Suprapubic skin (tissue), 4 donors: Measurements from ENCODE around the gene NEBL. TPM values are rescaled to one million over a fixed set of nuclear protein-coding genes. Genes with fewer than 3 reads are reported as not detected.

Experiments used
- DNase-seq, 2 donors: peaks; one replicate each; pipeline ENCODE4 v3.0.0-alpha.2; 2019; ENCODE audit warnings: low spot score in 2 of 2
- H3K27ac ChIP-seq: fragments of 200-600 bp; sonication (generic); one replicate; pipeline ENCODE4 v1.5.1; 2019
- H3K27me3 ChIP-seq: fragments of 200-600 bp; sonication (generic); one replicate; pipeline ENCODE4 v1.5.1; 2019
- H3K36me3 ChIP-seq: fragments of 200-600 bp; sonication (generic); one replicate; pipeline ENCODE4 v1.5.1; 2019
- H3K4me1 ChIP-seq: fragments of 200-600 bp; sonication (generic); one replicate; pipeline ENCODE4 v1.5.1; 2019
- H3K4me3 ChIP-seq: fragments of 200-600 bp; sonication (generic); one replicate; pipeline ENCODE4 v1.5.1; 2019; ENCODE audit warnings: mild to moderate bottlenecking
- H3K9me3 ChIP-seq: fragments of 200-600 bp; sonication (generic); one replicate; pipeline ENCODE4 v1.5.1; 2019
- EP300 ChIP-seq: sonication (generic); formaldehyde crosslinking; IDR thresholded peaks from one replicate; pipeline ENCODE4 v1.6.1; 2017; ENCODE audit warnings: antibody characterized with exemption
- POLR2A ChIP-seq, 2 donors: fragments of 450-650 bp; IDR thresholded peaks; one replicate each; pipeline ENCODE4 v1.6.1; 2017; ENCODE audit warnings: antibody characterized with exemption in 2 of 2, mild to moderate bottlenecking in 2 of 2, moderate library complexity in 2 of 2
- POLR2AphosphoS5 ChIP-seq, 3 donors: sonication (generic); formaldehyde crosslinking; IDR thresholded peaks; one replicate each; pipeline ENCODE4 v1.6.1; 2017; ENCODE audit warnings: antibody characterized with exemption in 3 of 3
- WGBS: methylation state at CpG from one replicate; pipeline ENCODE4 v1.1.5; 2018; 5-methylcytosine and 5-hydroxymethylcytosine counted together
- total RNA-seq, 4 donors: library from RNA; depleted of rRNA; stranded (reverse); fragments of >200 nt; gene quantifications; one replicate each; pipeline ENCODE4 v1.1.0, GENCODE V29; 2016
- TF ChIP-seq, protein P1 (sequence below), 2 donors: fragments of 200-600 bp in 1 of 2; fragments of 450-650 bp in 1 of 2; sonication (generic) in 1 of 2; IDR thresholded peaks; one replicate each; pipeline ENCODE4 v1.5.1; 2016 to 2019; ENCODE audit warnings: antibody characterized with exemption in 2 of 2, mild to moderate bottlenecking in 1 of 2, moderate library complexity in 1 of 2

The NEBL gene
- total RNA-seq, 4 donors from 2014 or later, result 49.9 to 86.4 (median 70.5) TPM

DNA sequence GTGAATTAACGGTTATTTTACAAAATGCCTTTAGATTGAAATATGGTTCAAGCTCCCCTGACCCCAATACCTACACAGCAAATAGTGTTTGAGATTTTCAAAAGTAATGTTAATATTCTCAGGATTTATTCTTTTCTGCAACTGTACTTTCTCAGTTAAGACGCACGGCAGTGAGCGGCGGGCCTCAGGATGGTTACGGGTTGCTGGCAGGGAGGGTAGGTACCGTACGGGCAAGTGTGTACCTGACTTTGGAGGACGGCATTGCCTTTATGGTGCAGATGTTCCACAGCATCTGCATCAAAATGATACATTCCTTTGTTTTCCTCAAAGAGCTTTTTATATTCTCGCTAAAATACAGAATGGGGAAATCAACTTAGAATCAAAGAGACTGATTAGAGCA is 44.8 kb downstream of the NEBL start:
- Histone ChIP-seq H3K4me3 (no peak overlapping the region), H3K27me3 (no peaks in the 10 kb centered on the region), H3K27ac (no peak overlapping the region), H3K9me3 (no peaks in the 10 kb centered on the region), H3K4me1 (no peaks in the 10 kb centered on the region), H3K36me3 (no peaks in the 10 kb centered on the region)
- TF ChIP-seq, protein P1, sequence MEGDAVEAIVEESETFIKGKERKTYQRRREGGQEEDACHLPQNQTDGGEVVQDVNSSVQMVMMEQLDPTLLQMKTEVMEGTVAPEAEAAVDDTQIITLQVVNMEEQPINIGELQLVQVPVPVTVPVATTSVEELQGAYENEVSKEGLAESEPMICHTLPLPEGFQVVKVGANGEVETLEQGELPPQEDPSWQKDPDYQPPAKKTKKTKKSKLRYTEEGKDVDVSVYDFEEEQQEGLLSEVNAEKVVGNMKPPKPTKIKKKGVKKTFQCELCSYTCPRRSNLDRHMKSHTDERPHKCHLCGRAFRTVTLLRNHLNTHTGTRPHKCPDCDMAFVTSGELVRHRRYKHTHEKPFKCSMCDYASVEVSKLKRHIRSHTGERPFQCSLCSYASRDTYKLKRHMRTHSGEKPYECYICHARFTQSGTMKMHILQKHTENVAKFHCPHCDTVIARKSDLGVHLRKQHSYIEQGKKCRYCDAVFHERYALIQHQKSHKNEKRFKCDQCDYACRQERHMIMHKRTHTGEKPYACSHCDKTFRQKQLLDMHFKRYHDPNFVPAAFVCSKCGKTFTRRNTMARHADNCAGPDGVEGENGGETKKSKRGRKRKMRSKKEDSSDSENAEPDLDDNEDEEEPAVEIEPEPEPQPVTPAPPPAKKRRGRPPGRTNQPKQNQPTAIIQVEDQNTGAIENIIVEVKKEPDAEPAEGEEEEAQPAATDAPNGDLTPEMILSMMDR (IDR thresholded peaks at IDR 0.05), result no peak
- TF ChIP-seq POLR2A (IDR thresholded peaks at IDR 0.05), result no peak
- no peak for DNase-seq
- 97% methylated on average over 10 of the region's 10 CpGs for WGBS

DNA sequence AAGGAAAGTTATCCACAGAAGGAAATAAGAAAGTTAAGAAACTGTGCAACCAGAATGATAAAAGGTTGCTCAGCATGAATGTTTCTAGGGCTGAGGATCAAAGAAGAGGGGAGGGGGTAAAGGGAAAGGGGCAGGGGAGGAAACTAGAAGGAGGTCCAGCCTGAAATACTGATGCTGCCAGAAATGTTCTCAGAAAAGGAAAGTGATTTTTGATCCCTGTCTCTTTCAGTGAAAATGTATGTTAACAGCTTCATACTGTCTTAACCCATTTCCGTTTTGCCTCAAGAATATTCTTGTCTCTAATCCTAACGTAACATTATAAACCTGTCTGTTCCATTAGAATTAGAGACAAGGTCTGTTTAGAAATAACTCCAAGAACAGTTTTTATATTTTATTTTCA is 49.6 kb downstream of the NEBL start:
- 89% methylated on average over 2 of the region's 2 CpGs for WGBS
- no peaks in the 10 kb centered on the region for H3K27me3 ChIP-seq
- H3K4me3 ChIP-seq, result no peak overlapping the region
- H3K36me3 ChIP-seq, result peaks cover 3% of the 10 kb centered on the region
- H3K9me3 ChIP-seq, result no peaks in the 10 kb centered on the region
- no peak overlapping the region for H3K27ac ChIP-seq
- DNase-seq, result no peak
- no peak for TF ChIP-seq EP300
- TF ChIP-seq, protein P1 (IDR thresholded peaks at IDR 0.05), result no peak
- no peak for TF ChIP-seq POLR2AphosphoS5 (IDR thresholded peaks at IDR 0.05)
- no peak for TF ChIP-seq POLR2A (IDR thresholded peaks at IDR 0.05)
- no peaks in the 10 kb centered on the region for H3K4me1 ChIP-seq

DNA sequence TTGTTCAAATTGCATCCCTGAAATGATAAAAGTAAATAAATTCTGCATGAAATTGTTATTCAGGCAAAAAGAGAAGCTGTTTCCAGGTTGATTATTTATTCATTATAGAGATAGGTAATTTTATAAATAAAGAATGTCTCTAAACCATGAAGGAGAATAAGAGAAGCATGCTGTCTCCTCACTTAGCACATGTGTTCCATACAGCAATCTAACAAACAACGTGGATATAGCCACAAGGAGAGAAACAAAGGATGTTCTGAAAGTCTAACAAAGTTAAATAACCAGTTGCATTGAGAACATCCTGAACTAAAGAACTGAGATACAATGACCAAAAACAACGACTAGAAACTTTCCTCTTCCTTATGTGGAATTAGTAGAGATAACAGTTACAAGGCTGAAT is 50.8 kb downstream of the NEBL start:
- no peak for TF ChIP-seq POLR2A (IDR thresholded peaks at IDR 0.05)
- TF ChIP-seq, protein P1 (IDR thresholded peaks at IDR 0.05), result no peak
- TF ChIP-seq EP300, result no peak
- TF ChIP-seq POLR2AphosphoS5 (IDR thresholded peaks at IDR 0.05), result no peak
- no peak for DNase-seq
- no peaks in the 10 kb centered on the region for H3K9me3 ChIP-seq
- H3K4me1 ChIP-seq, result no peaks in the 10 kb centered on the region
- 81% methylated on average over 2 of the region's 2 CpGs for WGBS
- H3K4me3 ChIP-seq, result no peak overlapping the region
- H3K27ac ChIP-seq, result no peak overlapping the region
- peaks cover 3% of the 10 kb centered on the region for H3K36me3 ChIP-seq
- H3K27me3 ChIP-seq, result no peaks in the 10 kb centered on the region

DNA sequence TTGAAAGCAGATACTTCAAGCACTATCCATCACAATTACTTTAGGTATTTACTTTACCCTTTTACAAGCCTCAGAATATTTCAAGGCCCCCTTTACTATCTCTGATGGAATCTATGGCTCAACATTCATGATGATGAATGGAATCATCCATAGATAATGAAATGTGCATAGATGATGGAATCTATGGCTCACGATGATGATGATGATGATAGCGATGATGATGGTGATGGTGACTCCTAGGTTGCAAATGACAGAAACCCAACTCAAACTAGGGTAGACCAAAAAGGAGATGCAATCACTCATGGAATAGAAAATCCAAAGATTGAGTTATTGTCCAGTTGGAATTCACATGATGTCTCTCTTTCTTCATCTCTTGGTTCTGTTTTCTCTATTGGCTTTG is 55.7 kb downstream of the NEBL start:
- Histone ChIP-seq H3K9me3 (peaks cover 10% of the 10 kb centered on the region), H3K4me1 (no peaks in the 10 kb centered on the region), H3K27ac (no peak overlapping the region), H3K36me3 (peaks cover 21% of the 10 kb centered on the region), H3K27me3 (no peaks in the 10 kb centered on the region), H3K4me3 (no peak overlapping the region)
- TF ChIP-seq POLR2A (IDR thresholded peaks at IDR 0.05) (no peak), POLR2AphosphoS5 (IDR thresholded peaks at IDR 0.05) (no peak), EP300 (no peak)
- TF ChIP-seq, protein P1 (IDR thresholded peaks at IDR 0.05), result no peak
- 87% methylated on average over 2 of the region's 2 CpGs for WGBS
- DNase-seq, result no peak

DNA sequence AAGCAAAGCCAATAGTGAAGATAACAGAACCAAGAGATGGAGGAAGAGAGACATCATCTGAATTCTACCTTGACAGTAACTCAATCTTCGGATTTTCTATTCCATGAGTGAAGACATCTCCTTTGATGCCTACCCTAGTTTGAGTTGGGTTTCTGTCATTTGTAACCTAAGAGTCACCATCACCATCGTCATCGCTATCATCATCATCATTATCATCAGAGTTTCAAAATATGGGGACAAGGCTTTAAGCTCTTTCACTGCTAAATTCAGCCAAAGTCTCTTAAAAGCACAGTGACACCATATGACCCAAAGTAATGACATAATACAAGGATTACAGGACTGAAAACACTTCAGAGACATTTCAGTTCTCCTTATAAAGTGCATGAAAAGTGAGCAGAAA is 57.2 kb downstream of the NEBL start:
- Histone ChIP-seq H3K27me3 (no peaks in the 10 kb centered on the region), H3K27ac (no peak overlapping the region), H3K4me3 (no peak overlapping the region), H3K4me1 (no peaks in the 10 kb centered on the region), H3K9me3 (peaks cover 10% of the 10 kb centered on the region), H3K36me3 (peaks cover 28% of the 10 kb centered on the region)
- DNase-seq, result no peak
- TF ChIP-seq EP300, result no peak
- TF ChIP-seq, protein P1 (IDR thresholded peaks at IDR 0.05), result no peak
- no peak for TF ChIP-seq POLR2A (IDR thresholded peaks at IDR 0.05)
- TF ChIP-seq POLR2AphosphoS5 (IDR thresholded peaks at IDR 0.05), result no peak
- WGBS, result 96% methylated on average over 3 of the region's 3 CpGs
